Smooth muscle cell (in vitro differentiated cells): ENCODE measurements around the gene MED16. TPM values are rescaled to one million over a fixed set of nuclear protein-coding genes. Genes with fewer than 3 reads are reported as not detected.

Experiments
- DNase-seq: peaks from one replicate; lab custom pipeline; 2025; ENCODE audit not compliant: unreplicated experiment; lab: John Stamatoyannopoulos, UW
- H2AFZ ChIP-seq: fragments of 200-600 bp; sonication (generic); 2 replicates; pipeline ENCODE4 v1.6.0; 2016; ENCODE audit warnings: antibody characterized with exemption, low read depth, mild to moderate bottlenecking
- H3F3A ChIP-seq: fragments of 200-600 bp; sonication (generic); 2 replicates; pipeline ENCODE4 v1.6.0; 2017; ENCODE audit warnings: antibody characterized with exemption, low read depth
- H3K27ac ChIP-seq: fragments of 200-600 bp; sonication (generic); 2 replicates; pipeline ENCODE4 v1.5.1; 2016; ENCODE audit warnings: low read depth, mild to moderate bottlenecking
- H3K27me3 ChIP-seq: fragments of 200-600 bp; sonication (generic); 2 replicates; pipeline ENCODE4 v1.6.1; 2016; ENCODE audit warnings: low read depth, mild to moderate bottlenecking
- H3K36me3 ChIP-seq: fragments of 200-600 bp; sonication (generic); 2 replicates; pipeline ENCODE4 v1.5.1; 2016; ENCODE audit warnings: low read depth
- H3K4me1 ChIP-seq: fragments of 200-600 bp; sonication (generic); 2 replicates; pipeline ENCODE4 v1.5.1; 2016; ENCODE audit warnings: low read depth
- H3K4me2 ChIP-seq: fragments of 200-600 bp; sonication (generic); 2 replicates; pipeline ENCODE4 v1.6.0; 2016; ENCODE audit warnings: mild to moderate bottlenecking
- H3K4me3 ChIP-seq: fragments of 200-600 bp; sonication (generic); 2 replicates; pipeline ENCODE4 v1.5.1; 2016; ENCODE audit warnings: mild to moderate bottlenecking
- H3K79me2 ChIP-seq: fragments of 200-600 bp; sonication (generic); 2 replicates; pipeline ENCODE4 v1.6.0; 2016; ENCODE audit warnings: low read depth, mild to moderate bottlenecking
- H3K9ac ChIP-seq: fragments of 200-600 bp; sonication (generic); 2 replicates; pipeline ENCODE4 v1.6.0; 2016; ENCODE audit warnings: low read depth
- H3K9me3 ChIP-seq: fragments of 200-600 bp; sonication (generic); replicated peaks from 2 replicates; pipeline ENCODE4 v1.5.1; 2016; ENCODE audit warnings: low read depth
- H4K20me1 ChIP-seq: fragments of 200-600 bp; sonication (generic); 2 replicates; pipeline ENCODE4 v1.6.0; 2016; ENCODE audit warnings: low read depth
- WGBS: methylation state at CpG from one replicate; pipeline ENCODE4 v1.1.7; 2016; ENCODE audit warnings: low lambda C conversion rate; 5-methylcytosine and 5-hydroxymethylcytosine counted together
- polyA plus RNA-seq: library from polyadenylated mRNA; unstranded; fragments of >200 nt; fragmentation: Nextera tagmentation; extraction: Ambion mirVana; gene quantifications from 2 replicates; pipeline ENCODE4 v1.2.1, GENCODE V29; 2016
- total RNA-seq: library from RNA; depleted of rRNA; stranded (reverse); fragments of >200 nt; gene quantifications from 2 replicates; pipeline ENCODE4 v1.2.3, GENCODE V29; 2014
- TF ChIP-seq, protein P1 (sequence below): fragments of 200-600 bp; sonication (generic); IDR thresholded peaks from 2 replicates; pipeline ENCODE4 v1.5.1; 2017; ENCODE audit warnings: borderline replicate concordance, mild to moderate bottlenecking, antibody characterized with exemption; ENCODE audit not compliant: insufficient read depth, poor library complexity, severe bottlenecking

Gene MED16
- total and polyA plus RNA-seq, 2 experiments from 2014 or later = 25.2 to 87.1 TPM

GRCh38 chr19:907183-907853 is 14.3 kb upstream of the MED16 start:
- Histone ChIP-seq H3F3A (peaks cover 3% of the 10 kb centered on the region), H3K9me3 (no peaks in the 10 kb centered on the region), H3K4me2 (no peak overlapping the region), H3K79me2 (peaks cover 83% of the 10 kb centered on the region), H3K4me1 (peaks cover 4% of the 10 kb centered on the region), H2AFZ (no peak overlapping the region), H3K9ac (no peak overlapping the region), H3K4me3 (no peak overlapping the region), H4K20me1 (peaks cover 93% of the 10 kb centered on the region), H3K36me3 (no peaks in the 10 kb centered on the region), H3K27me3 (no peaks in the 10 kb centered on the region), H3K27ac (no peak overlapping the region)
- WGBS = 90% methylated on average over 9 of the region's 14 CpGs
- DNase-seq = no peak
- TF ChIP-seq, protein P1, sequence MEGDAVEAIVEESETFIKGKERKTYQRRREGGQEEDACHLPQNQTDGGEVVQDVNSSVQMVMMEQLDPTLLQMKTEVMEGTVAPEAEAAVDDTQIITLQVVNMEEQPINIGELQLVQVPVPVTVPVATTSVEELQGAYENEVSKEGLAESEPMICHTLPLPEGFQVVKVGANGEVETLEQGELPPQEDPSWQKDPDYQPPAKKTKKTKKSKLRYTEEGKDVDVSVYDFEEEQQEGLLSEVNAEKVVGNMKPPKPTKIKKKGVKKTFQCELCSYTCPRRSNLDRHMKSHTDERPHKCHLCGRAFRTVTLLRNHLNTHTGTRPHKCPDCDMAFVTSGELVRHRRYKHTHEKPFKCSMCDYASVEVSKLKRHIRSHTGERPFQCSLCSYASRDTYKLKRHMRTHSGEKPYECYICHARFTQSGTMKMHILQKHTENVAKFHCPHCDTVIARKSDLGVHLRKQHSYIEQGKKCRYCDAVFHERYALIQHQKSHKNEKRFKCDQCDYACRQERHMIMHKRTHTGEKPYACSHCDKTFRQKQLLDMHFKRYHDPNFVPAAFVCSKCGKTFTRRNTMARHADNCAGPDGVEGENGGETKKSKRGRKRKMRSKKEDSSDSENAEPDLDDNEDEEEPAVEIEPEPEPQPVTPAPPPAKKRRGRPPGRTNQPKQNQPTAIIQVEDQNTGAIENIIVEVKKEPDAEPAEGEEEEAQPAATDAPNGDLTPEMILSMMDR = no peak

- Histone ChIP-seq H2AFZ (no peak overlapping the region), H3K4me1 (peaks cover 4% of the 10 kb centered on the region), H3K4me2 (no peak overlapping the region), H3F3A (peaks cover 2% of the 10 kb centered on the region), H3K79me2 (peaks cover 80% of the 10 kb centered on the region), H3K36me3 (no peaks in the 10 kb centered on the region), H3K9ac (no peak overlapping the region), H3K27me3 (no peaks in the 10 kb centered on the region), H3K27ac (no peak overlapping the region), H3K9me3 (no peaks in the 10 kb centered on the region), H3K4me3 (no peak overlapping the region), H4K20me1 (peaks cover 98% of the 10 kb centered on the region)
- TF ChIP-seq, protein P1 = no peak
- WGBS = over 99% methylated on average over 7 of the region's 7 CpGs
- DNase-seq = no peak
Measured at GRCh38 chr19:906480-906879, 13.5 kb upstream of the MED16 start.

DNA sequence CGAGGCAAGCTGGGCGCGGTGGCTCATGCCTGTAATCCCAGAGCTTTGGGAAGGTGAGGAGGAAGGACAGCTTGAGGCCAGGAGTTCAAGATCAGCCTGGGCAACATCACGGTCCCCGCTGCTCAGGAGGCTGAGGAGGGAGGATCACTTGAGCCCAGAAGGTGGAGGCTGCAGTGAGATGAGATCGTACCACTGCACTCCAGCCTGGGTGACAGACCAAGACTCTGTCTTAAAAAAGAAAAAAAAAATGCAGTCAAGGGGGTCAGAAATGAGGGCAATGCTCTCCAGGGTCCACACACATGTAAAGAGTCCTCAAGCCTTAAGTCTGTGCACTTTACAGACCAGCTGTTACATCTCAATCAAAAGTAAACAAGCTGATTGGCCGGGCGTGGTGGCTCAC is 11.6 kb upstream of the MED16 start:
- peaks cover 61% of the 10 kb centered on the region for H3K79me2 ChIP-seq
- H3K9ac ChIP-seq = no peak overlapping the region
- WGBS = 97% methylated on average over 8 of the region's 8 CpGs
- H3K27ac ChIP-seq = no peak overlapping the region
- peaks cover 4% of the 10 kb centered on the region for H3K4me1 ChIP-seq
- H4K20me1 ChIP-seq = peaks cover 96% of the 10 kb centered on the region
- no peak overlapping the region for H3K4me3 ChIP-seq
- DNase-seq = no peak
- no peaks in the 10 kb centered on the region for H3K9me3 ChIP-seq
- H3K27me3 ChIP-seq = no peaks in the 10 kb centered on the region
- H3K36me3 ChIP-seq = no peaks in the 10 kb centered on the region
- H2AFZ ChIP-seq = no peak overlapping the region
- H3K4me2 ChIP-seq = no peak overlapping the region
- TF ChIP-seq, protein P1 = no peak
- no peaks in the 10 kb centered on the region for H3F3A ChIP-seq

GRCh38 chr19:903266-903797 is 10.3 kb upstream of the MED16 start:
- Histone ChIP-seq H3K4me3 (no peak overlapping the region), H3F3A (no peaks in the 10 kb centered on the region), H3K4me2 (no peak overlapping the region), H4K20me1 (peaks cover 95% of the 10 kb centered on the region), H3K27me3 (no peaks in the 10 kb centered on the region), H3K79me2 (peaks cover 50% of the 10 kb centered on the region), H2AFZ (no peak overlapping the region), H3K9me3 (no peaks in the 10 kb centered on the region), H3K4me1 (peaks cover 4% of the 10 kb centered on the region), H3K9ac (no peak overlapping the region), H3K27ac (no peak overlapping the region), H3K36me3 (no peaks in the 10 kb centered on the region)
- no peak for DNase-seq
- WGBS = 79% methylated on average over 30 of the region's 32 CpGs
- TF ChIP-seq, protein P1 = no peak
